Endothelial cell (in vitro differentiated cells): ENCODE results near the gene MAGI2. TPM values are rescaled to one million over a fixed set of nuclear protein-coding genes. Genes with fewer than 3 reads are reported as not detected.

ENCODE experiments used
- DNase-seq: peaks from one replicate; pipeline ENCODE4 v3.0.0; 2021; ENCODE audit warnings: low spot score
- H3K27ac Mint-ChIP-seq: one replicate; pipeline ENCODE4 v1.8.0; 2021; ENCODE audit warnings: mixed read lengths, inconsistent platforms; ENCODE audit not compliant: unreplicated experiment
- H3K27me3 Mint-ChIP-seq: one replicate; pipeline ENCODE4 v1.8.0; 2021; ENCODE audit warnings: mild to moderate bottlenecking, moderate library complexity, mixed read lengths, inconsistent platforms; ENCODE audit not compliant: unreplicated experiment
- H3K36me3 Mint-ChIP-seq: one replicate; pipeline ENCODE4 v1.8.0; 2021; ENCODE audit warnings: mild to moderate bottlenecking, low read depth, mixed read lengths, inconsistent platforms; ENCODE audit not compliant: unreplicated experiment
- H3K4me1 Mint-ChIP-seq: one replicate; pipeline ENCODE4 v1.8.0; 2021; ENCODE audit warnings: mild to moderate bottlenecking, mixed read lengths, inconsistent platforms; ENCODE audit not compliant: unreplicated experiment
- H3K4me3 Mint-ChIP-seq: one replicate; pipeline ENCODE4 v1.8.0; 2021; ENCODE audit warnings: mild to moderate bottlenecking, mixed read lengths, inconsistent platforms; ENCODE audit not compliant: unreplicated experiment
- H3K9me3 Mint-ChIP-seq: one replicate; pipeline ENCODE4 v1.8.0; 2021; ENCODE audit warnings: mixed read lengths, inconsistent platforms; ENCODE audit not compliant: unreplicated experiment
- CTCF ChIP-seq: fragments of 200-600 bp; sonication (generic); IDR thresholded peaks from one replicate; pipeline ENCODE4 v1.5.0; 2021; ENCODE audit warnings: antibody characterized with exemption; ENCODE audit not compliant: unreplicated experiment
- total RNA-seq: library from RNA; stranded (reverse); fragmentation: NEBNext Ultra II Directional; extraction: Animal tissue kit (Norgen Biotek cat#: 25700); gene quantifications from one replicate; pipeline ENCODE4 v1.2.1, GENCODE V29; 2021; ENCODE audit not compliant: unreplicated experiment

MAGI2 gene
- total RNA-seq, 1 donor from 2014 or later, result 6.3 TPM

- H3K4me3 Mint-ChIP-seq, result no peak overlapping the region
- H3K36me3 Mint-ChIP-seq, result no peaks in the 10 kb centered on the region
- H3K9me3 Mint-ChIP-seq, result no peaks in the 10 kb centered on the region
- H3K4me1 Mint-ChIP-seq, result no peaks in the 10 kb centered on the region
- no peak overlapping the region for H3K27ac Mint-ChIP-seq
- no peak for DNase-seq
- peaks cover 3% of the 10 kb centered on the region for H3K27me3 Mint-ChIP-seq
- TF ChIP-seq CTCF, result no peak
Observed at GRCh38 chr7:78777829-78778228, 675.6 kb downstream of the MAGI2 start.

- Mint-ChIP-seq H3K4me3 (peak overlapping the region; percentile 84), H3K27ac (no peak overlapping the region), H3K9me3 (no peaks in the 10 kb centered on the region), H3K4me1 (peaks cover 8% of the 10 kb centered on the region), H3K36me3 (no peaks in the 10 kb centered on the region), H3K27me3 (peaks cover 2% of the 10 kb centered on the region)
- TF ChIP-seq CTCF, result no peak
- DNase-seq, result no peak
Observed at GRCh38 chr7:78770422-78771410, 682.8 kb downstream of the MAGI2 start.

- H3K9me3 Mint-ChIP-seq, result no peaks in the 10 kb centered on the region
- no peak overlapping the region for H3K27ac Mint-ChIP-seq
- H3K4me1 Mint-ChIP-seq, result peaks cover 8% of the 10 kb centered on the region
- no peaks in the 10 kb centered on the region for H3K36me3 Mint-ChIP-seq
- no peak for TF ChIP-seq CTCF
- no peak overlapping the region for H3K4me3 Mint-ChIP-seq
- DNase-seq, result peak; percentile 10
- peaks cover 2% of the 10 kb centered on the region for H3K27me3 Mint-ChIP-seq
Observed at GRCh38 chr7:78769481-78770101, 683.9 kb downstream of the MAGI2 start.

- Mint-ChIP-seq H3K4me1 (peaks cover 8% of the 10 kb centered on the region), H3K4me3 (no peak overlapping the region), H3K27ac (no peak overlapping the region), H3K9me3 (no peaks in the 10 kb centered on the region), H3K36me3 (no peaks in the 10 kb centered on the region), H3K27me3 (no peaks in the 10 kb centered on the region)
- DNase-seq, result no peak
- no peak for TF ChIP-seq CTCF
Observed at GRCh38 chr7:78768859-78769258, 684.6 kb downstream of the MAGI2 start.
